UCSD-AML1 (cell line): ENCODE results near the gene NR3C1.
A peak's percentile ranks its signal among the peaks of the same experiment; 100 is the strongest.

Experiments used
- DNase-seq: peaks from one replicate; lab custom pipeline; 2025; ENCODE audit not compliant: unreplicated experiment; lab: John Stamatoyannopoulos, UW

The NR3C1 gene

GRCh38 chr5:143426437-143426991 is 23.0 kb upstream of the NR3C1 start:
- no peak for DNase-seq

GRCh38 chr5:143425835-143426234 is 22.3 kb upstream of the NR3C1 start:
- DNase-seq = no peak

DNA sequence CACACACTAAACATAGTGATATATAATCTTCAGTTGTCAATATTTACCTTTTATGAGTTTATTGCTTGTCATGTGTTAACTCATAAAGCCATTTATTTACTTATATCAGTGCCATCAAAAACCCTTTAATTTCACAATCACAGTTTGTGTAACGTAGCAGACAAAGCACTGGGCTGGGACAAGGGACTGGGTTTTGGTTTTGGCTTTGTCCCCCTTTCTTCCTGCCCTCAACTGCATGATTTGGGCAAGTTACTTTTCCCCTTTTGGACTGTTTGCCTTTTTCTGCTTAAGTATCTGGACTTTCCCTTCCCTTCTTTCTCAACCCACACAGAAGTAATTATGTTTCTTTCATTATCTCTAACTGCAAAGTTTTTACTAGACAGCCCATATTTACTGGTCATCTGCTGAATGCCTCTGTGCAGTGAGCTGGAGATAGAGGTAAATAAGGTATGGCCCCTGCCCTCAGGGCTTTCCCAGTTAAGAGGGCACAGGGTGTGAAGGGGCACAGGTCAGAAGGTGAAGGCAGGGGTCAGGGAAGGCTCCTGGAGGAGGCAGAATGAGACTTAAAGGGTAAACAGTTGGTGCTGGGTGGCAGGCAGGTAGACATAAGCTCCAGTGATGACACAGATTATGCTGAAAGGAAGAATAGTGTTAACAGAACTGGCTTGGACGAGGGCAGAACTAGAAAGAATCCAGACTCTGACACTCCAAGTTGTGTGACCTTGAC is 14.8 kb upstream of the NR3C1 start:
- no peak for DNase-seq

DNA sequence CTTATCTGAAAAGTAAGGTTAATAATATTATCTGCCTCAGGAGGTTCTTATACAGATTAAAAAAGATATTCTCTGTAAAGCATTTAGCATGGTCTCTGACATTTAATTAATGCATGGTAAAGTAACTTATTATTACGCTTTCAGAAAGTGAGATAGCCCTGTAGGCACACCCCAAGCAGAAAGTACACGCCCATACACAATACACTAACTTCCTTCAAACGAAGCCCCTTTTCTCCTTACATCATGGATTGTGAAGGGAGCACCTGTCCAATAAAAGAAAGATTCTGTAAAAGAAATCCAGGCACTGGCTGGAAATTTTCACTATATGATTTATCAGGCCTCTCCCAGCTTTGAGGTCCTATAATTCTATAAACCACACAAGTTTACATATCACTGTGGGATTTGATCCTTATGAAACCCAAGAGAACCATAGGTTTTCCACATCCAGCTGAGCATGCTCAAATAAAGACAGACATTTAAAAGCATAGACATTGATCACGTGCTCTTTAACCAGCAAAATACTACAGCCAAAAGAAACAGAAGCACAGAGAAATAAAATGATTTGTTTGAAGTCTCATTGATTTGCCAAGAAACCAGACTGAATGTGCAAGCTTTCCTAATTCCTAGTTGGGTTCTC is 14.1 kb upstream of the NR3C1 start:
- no peak for DNase-seq

DNA sequence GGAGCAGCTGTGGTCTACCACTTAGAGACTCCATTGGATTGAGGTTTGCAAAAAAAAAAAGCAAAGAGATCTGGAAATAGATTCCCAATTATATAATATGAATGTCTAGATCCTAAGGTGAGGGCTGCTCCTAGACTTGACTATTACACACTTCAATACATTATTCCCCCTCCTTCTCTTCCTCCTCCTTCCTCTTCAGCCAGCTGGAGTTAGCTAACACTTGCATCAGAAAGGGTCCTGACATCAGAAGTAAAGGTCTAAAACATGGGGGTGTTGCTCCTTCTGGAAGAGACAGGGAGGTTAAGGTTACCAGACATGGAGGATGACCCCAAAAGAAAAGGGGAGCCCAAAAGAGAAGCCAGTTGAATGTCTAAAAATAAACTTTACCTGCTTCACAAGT is 12.9 kb upstream of the NR3C1 start:
- DNase-seq = no peak

GRCh38 chr5:143413958-143414669 is 10.6 kb upstream of the NR3C1 start:
- DNase-seq = no peak

DNA sequence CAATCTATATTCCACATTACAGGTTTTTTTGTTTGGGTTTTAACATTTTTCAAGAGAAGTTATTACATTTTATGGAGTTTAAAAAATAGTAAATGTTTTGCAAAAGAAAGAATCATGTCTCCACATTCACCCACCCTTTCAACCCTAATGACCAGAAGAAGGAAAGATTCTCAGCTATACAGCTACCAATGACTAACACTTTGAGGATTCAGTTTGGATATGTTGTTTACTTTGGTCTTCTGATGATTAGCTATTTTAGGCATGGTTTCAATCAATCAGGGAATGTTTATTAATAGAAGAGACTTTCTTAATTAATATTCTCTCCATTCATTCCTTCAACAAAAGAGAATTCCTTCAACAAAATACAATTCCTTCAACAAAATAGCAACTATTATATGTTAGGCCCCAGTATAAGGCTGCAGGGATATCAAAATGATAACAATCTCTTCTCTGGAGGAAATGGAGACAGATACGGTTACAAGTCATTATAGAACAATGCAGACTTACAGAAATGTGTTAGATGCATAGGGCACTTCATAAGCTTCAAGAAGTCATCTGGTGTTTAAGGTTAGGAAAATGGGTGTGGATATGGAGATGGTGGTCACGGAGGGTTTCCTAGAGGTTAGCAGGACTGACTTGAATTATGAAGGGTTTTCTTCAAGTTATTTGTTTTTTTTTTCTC is 9.3 kb upstream of the NR3C1 start:
- DNase-seq = no peak

GRCh38 chr5:143409926-143410325 is 6.4 kb upstream of the NR3C1 start:
- no peak for DNase-seq

- no peak for DNase-seq
Measured at GRCh38 chr5:143406408-143406807, 2.9 kb upstream of the NR3C1 start.

- no peak for DNase-seq
Measured at GRCh38 chr5:143405849-143406098, 2.3 kb upstream of the NR3C1 start.

DNA sequence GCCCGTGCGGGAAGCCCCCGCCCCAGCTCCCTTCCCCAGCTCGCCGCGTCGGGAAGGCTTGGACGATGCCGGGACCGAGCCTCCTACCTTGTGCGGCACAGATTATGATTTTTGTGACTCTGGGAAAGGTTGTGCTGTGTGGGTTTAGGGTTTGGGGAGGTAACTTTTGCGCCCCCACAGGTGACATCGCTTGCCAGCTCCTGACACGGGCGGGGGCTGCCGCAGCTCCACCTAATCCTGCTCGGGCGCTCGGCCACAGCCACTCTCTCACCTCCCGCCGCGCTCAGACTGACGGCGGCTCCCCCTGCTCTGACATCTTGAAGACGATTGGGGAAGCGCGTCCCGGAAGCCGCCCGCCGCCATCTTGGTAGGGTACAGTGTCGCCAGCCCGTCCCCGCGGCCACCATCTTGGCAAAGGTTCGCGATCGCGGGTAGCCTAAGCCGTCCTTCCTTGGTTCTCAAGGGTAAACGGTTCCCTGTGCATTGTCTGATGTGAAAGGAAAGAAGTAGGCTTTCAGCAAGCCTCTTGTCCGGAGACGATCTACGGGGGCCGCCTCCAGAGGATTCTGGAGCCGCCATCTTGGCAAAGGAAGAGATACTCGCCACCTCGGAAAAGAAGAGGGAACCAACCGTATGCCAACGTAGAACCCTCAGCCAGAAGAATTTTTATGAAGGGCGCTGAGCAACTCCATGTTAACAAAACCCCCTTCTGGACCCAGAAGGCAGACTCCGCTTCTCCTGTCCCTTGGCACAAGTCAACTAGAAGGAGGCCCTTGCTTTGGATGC is 1.8 kb upstream of the NR3C1 start:
- DNase-seq = peak; percentile 86

DNA sequence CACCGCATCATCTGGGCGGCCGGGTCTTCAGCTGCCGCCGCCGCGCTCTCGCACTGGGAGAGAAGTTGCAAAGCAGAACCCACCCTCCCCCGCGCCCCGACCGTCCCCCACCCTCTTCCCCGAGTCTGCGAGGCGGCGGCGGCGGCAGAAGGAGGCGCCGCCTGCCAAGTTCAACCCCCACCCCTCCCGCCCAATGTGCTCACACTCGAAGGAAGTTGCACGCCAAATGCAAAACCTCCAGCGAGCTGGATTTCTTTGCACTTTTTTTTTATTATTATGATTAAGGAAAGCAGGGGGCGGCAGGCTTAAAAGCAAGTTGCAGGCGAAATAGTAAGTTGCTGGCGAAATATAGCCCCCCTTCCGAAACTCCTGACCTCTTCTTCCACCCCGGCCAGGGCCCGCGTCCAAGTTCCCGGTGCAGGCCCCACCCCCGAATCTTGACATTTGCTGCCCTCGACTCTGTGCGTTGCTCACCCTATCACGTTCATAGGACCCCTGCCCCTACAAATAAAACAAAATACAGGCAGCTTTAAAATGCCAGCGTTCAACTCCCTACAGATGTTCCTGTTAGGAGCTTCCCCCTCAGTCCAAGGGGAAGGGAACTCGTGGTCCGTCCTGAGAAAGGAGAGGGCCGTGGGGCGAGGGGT is 1.1 kb upstream of the NR3C1 start:
- peak; percentile 84 for DNase-seq

DNA sequence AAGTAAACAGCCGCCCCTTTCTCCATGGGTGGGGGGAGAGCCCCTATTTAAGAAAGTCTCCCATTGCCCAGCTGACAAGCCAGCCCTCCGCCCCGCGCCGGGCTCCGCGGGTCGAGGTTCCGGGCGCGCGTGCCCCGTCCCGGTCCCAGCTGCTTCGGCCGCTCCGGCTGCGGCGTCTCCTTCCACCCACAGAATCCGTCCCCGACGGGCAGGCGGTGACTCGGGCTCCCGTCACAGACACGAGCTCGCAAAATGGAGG is 223 bp downstream of the NR3C1 start:
- no peak for DNase-seq

- peak; percentile 67 for DNase-seq
Measured at GRCh38 chr5:143402553-143403333, 743 bp downstream of the NR3C1 start.

GRCh38 chr5:143402017-143402552 is 1.4 kb downstream of the NR3C1 start:
- no peak for DNase-seq

GRCh38 chr5:143401227-143402016 is 2.1 kb downstream of the NR3C1 start:
- no peak for DNase-seq

DNA sequence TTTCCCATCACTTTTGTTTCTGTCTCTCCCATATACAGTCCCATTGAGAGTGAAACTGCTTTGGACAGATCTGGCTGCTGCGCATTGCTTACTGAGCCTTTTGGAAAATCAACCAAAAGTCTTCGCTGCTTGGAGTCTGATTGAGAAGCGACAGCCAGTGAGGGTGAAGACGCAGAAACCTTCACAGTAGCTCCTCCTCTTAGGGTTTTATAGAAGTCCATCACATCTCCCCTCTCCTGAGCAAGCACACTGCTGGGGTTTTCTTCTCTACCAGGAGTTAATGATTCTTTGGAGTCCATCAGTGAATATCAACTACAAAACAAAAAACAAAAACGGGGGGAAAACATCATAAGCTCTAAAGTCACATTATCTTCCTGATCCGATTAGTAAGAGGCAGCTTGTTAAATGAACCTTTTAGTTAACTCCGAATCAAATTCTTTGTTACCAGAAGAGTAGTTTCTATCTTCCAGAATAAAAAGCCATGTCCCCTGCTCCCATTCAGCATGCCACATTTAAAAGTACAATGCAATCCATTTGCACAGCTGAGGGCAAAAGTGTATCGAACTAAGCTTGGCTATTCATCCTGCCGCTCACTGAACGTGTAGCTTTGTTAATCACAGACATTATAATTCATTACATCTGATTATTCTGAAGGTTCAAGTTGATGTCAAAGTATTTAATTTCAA is 2.8 kb downstream of the NR3C1 start:
- no peak for DNase-seq
